SJCRH30 (cell line): Measurements from ENCODE around the gene DLAT. TPM values are rescaled to one million over a fixed set of nuclear protein-coding genes. Genes with fewer than 3 reads are reported as not detected.
"Not testable (repeated sequence)": the region's sequence is repeated elsewhere in the genome, so short reads cannot be mapped to it uniquely, and the experiment has no call there.

Experiments used
- DNase-seq, 2 experiments: peaks; one replicate each; pipeline ENCODE4 v3.0.0-alpha.2; 2015 to 2020
- H3K27ac ChIP-seq: fragments of 250-450 bp; sonication (Bioruptor Pico); 2 replicates; pipeline ENCODE4 v1.5.1; 2020; ENCODE audit warnings: mild to moderate bottlenecking, moderate library complexity
- H3K27me3 ChIP-seq: fragments of 250-450 bp; sonication (Bioruptor Pico); 2 replicates; pipeline ENCODE4 v1.5.1; 2020; ENCODE audit warnings: mild to moderate bottlenecking, moderate library complexity
- H3K36me3 ChIP-seq: fragments of 250-450 bp; sonication (Bioruptor Pico); 2 replicates; pipeline ENCODE4 v1.5.1; 2020; ENCODE audit warnings: mild to moderate bottlenecking, moderate library complexity
- H3K4me1 ChIP-seq: fragments of 250-450 bp; sonication (Bioruptor Pico); 2 replicates; pipeline ENCODE4 v1.5.1; 2020; ENCODE audit warnings: mild to moderate bottlenecking, moderate library complexity
- H3K4me3 ChIP-seq: fragments of 250-450 bp; sonication (Bioruptor Pico); 2 replicates; pipeline ENCODE4 v1.5.1; 2020; ENCODE audit warnings: mild to moderate bottlenecking, moderate library complexity
- H3K9me3 ChIP-seq: fragments of 250-450 bp; sonication (Bioruptor Pico); replicated peaks from 2 replicates; pipeline ENCODE4 v1.5.1; 2020; ENCODE audit warnings: mild to moderate bottlenecking, moderate library complexity
- total RNA-seq: library from RNA; depleted of rRNA; stranded (reverse); fragments of >200 nt; shearing (Covaris generic); gene quantifications from 2 replicates; pipeline ENCODE4 v1.2.3, GENCODE V29; 2014

The DLAT gene
- total RNA-seq, 1 experiment from 2014 or later: 52.3 TPM

GRCh38 chr11:112050721-112051120 lies 25.5 kb downstream of the DLAT start:
- Histone ChIP-seq H3K27ac (no peak overlapping the region), H3K4me1 (no peaks in the 10 kb centered on the region), H3K36me3 (peaks cover 41% of the 10 kb centered on the region), H3K27me3 (no peaks in the 10 kb centered on the region), H3K9me3 (no peaks in the 10 kb centered on the region), H3K4me3 (no peak overlapping the region)
- DNase-seq: no peak

DNA sequence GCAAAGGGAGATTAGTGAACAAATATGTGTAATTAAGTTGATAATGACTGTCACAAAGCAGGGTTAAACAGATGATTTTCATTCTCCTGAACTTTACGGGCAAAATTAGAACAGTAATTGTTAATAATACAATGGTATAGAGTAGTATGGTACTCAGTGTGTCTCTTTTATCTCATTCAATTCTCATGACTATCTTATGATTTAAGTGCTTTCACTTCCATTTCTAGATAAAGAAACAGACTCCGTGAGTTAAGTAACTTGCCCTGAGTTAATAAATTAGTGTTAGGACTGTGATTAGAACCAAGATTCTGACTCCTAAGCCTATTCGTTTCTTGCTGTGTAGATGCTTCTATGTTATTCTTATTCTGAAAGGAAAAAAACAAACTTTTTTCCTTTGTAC lies 26.6 kb downstream of the DLAT start:
- H3K4me1 ChIP-seq: no peaks in the 10 kb centered on the region
- H3K27me3 ChIP-seq: no peaks in the 10 kb centered on the region
- no peak overlapping the region for H3K27ac ChIP-seq
- no peak overlapping the region for H3K4me3 ChIP-seq
- DNase-seq: no peak
- peaks cover 40% of the 10 kb centered on the region for H3K36me3 ChIP-seq
- no peaks in the 10 kb centered on the region for H3K9me3 ChIP-seq

- H3K27me3 ChIP-seq: no peaks in the 10 kb centered on the region
- no peak overlapping the region for H3K27ac ChIP-seq
- H3K36me3 ChIP-seq: peaks cover 30% of the 10 kb centered on the region
- DNase-seq: no peak
- no peak overlapping the region for H3K4me3 ChIP-seq
- no peaks in the 10 kb centered on the region for H3K4me1 ChIP-seq
- no peaks in the 10 kb centered on the region for H3K9me3 ChIP-seq
Observed at GRCh38 chr11:112057170-112057569, 32.0 kb downstream of the DLAT start.

- Histone ChIP-seq H3K4me1 (no peaks in the 10 kb centered on the region), H3K27ac (no peak overlapping the region), H3K36me3 (peaks cover 30% of the 10 kb centered on the region), H3K4me3 (no peak overlapping the region), H3K27me3 (no peaks in the 10 kb centered on the region), H3K9me3 (no peaks in the 10 kb centered on the region)
- DNase-seq: no peak
Observed at GRCh38 chr11:112058103-112058502, 32.9 kb downstream of the DLAT start.

DNA sequence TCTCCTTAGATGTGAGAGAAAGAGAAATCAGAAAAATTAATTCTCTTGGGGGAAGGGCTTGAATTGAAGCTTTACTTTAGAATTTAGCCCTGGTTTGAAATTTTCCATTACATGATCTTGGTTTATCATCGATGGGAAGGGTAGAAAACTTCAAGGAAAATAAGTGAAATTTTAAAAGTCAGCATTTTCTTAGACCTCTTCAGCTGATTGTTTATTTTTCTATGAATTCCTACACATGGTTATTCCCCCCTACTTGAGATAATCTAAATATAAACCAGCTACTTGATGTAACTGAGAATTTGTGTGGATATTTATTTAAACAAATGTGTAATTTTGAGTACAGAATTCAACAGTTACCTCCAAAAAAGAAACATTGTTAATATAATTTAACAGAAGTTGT lies 37.7 kb downstream of the DLAT start:
- H3K4me3 ChIP-seq: no peak overlapping the region
- no peaks in the 10 kb centered on the region for H3K4me1 ChIP-seq
- no peaks in the 10 kb centered on the region for H3K27me3 ChIP-seq
- DNase-seq: no peak
- peaks cover 15% of the 10 kb centered on the region for H3K36me3 ChIP-seq
- no peaks in the 10 kb centered on the region for H3K9me3 ChIP-seq
- H3K27ac ChIP-seq: no peak overlapping the region

GRCh38 chr11:112073941-112074811 lies 49.0 kb downstream of the DLAT start, which contains the start of the genes NKAPD1 and PIH1D2:
NKAPD1 (plus strand) TSS chr11:112074299; CDS start chr11:112075575, 1,276 bp downstream.
PIH1D2 (minus strand) TSS chr11:112074017; CDS start chr11:112073174, 843 bp downstream.
- no peaks in the 10 kb centered on the region for H3K9me3 ChIP-seq
- H3K36me3 ChIP-seq: peaks cover 6% of the 10 kb centered on the region
- H3K27ac ChIP-seq: peak within 1 kb of the TSS; percentile 92
- H3K27me3 ChIP-seq: no peaks in the 10 kb centered on the region
- H3K4me1 ChIP-seq: no peaks in the 10 kb centered on the region
- peak within 1 kb of the TSS; percentile 93 for H3K4me3 ChIP-seq
- peak; percentile 70 to 77 for DNase-seq

DNA sequence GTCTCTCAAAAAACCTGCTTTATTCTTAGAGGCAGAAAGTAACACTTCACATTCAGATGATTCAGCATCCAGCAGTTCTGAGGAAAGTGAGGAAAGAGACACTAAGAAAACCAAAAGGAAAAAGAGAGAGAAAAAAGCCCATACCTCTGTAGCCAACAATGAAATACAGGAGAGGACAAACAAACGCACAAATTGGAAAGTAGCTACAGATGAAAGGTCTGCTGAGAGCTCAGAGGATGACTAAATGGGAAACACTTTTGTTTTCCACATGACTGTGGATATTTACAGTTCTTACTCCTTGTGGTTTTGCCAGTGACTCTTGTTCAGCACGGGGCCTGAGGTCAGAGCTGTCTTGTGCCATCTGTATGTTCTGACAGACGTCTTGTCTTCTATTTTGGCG lies 57.5 kb downstream of the DLAT start:
- Histone ChIP-seq H3K4me1 (peaks cover 7% of the 10 kb centered on the region; the same call in 1 of the 2 replicates), H3K27me3 (no peaks in the 10 kb centered on the region), H3K9me3 (no peaks in the 10 kb centered on the region), H3K36me3 (peaks cover 32% of the 10 kb centered on the region), H3K27ac (no peak overlapping the region), H3K4me3 (no peak overlapping the region)
- no peak for DNase-seq

- no peaks in the 10 kb centered on the region for H3K27me3 ChIP-seq
- H3K27ac ChIP-seq: peak overlapping the region; percentile 75
- peaks cover 7% of the 10 kb centered on the region; the same call in 1 of the 2 replicates for H3K4me1 ChIP-seq
- peaks cover 35% of the 10 kb centered on the region for H3K36me3 ChIP-seq
- H3K9me3 ChIP-seq: no peaks in the 10 kb centered on the region
- DNase-seq: peak in 1 of 2 experiments; percentile 28
- H3K4me3 ChIP-seq: peak overlapping the region; percentile 94
Observed at GRCh38 chr11:112085822-112086421, 60.7 kb downstream of the DLAT start.

DNA sequence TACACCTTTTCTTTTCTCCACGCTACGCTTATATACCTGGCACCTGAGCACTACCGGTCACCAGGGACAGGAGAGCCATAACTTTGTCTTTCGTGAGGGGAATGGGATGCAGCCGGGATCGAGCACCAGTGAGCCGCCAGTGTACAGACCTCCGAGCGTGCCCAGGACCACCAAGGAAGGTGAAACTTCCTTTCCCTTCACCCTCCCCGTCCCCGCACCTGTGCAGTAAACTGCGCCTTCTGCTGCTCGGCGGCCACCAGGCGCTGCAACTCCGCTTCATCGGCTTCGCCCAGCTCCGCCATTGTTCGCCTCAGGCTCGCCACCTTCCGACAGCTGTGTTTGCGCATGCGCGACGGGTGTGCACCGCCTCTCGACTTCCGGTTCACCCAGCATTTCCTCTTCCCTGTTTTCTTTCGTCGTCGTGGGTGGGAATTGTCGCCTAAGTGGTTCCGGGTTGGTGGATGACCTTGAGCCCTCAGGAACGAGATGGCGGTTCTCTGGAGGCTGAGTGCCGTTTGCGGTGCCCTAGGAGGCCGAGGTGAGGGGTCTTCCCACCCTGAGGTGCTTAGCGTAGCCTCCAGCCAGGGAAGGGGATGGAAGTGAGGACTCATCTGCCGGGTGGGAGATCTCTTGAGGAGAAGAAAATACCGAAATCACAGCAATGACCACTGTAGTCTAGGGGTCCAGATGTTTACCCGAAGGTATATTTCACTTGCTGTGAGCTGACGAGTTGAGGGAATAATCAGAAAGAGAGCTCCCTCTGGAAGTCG lies 61.4 kb downstream of the DLAT start, which contains the start of the genes SDHD and TIMM8B:
TSS of gene SDHD (plus strand) at position 452 of the 770 bp plus-strand sequence. CDS start at position 487, 35 bp downstream.
TSS of gene TIMM8B (minus strand) at position 335 of the 770 bp plus-strand sequence. CDS start at position 302, 33 bp downstream.
- no peaks in the 10 kb centered on the region for H3K27me3 ChIP-seq
- H3K27ac ChIP-seq: peak within 1 kb of the TSS; percentile 75
- no peaks in the 10 kb centered on the region for H3K9me3 ChIP-seq
- H3K4me1 ChIP-seq: peaks cover 7% of the 10 kb centered on the region; the same call in 1 of the 2 replicates
- H3K4me3 ChIP-seq: peak within 1 kb of the TSS; percentile 94
- H3K36me3 ChIP-seq: peaks cover 41% of the 10 kb centered on the region
- DNase-seq: peak; percentile 92 to 96

- Histone ChIP-seq H3K9me3 (no peaks in the 10 kb centered on the region), H3K4me3 (peak overlapping the region; percentile 94), H3K4me1 (peaks cover 7% of the 10 kb centered on the region; the same call in 1 of the 2 replicates), H3K36me3 (peaks cover 37% of the 10 kb centered on the region), H3K27ac (peak overlapping the region; percentile 75), H3K27me3 (no peaks in the 10 kb centered on the region)
- no peak for DNase-seq
Observed at GRCh38 chr11:112087212-112087611, 62.0 kb downstream of the DLAT start.

DNA sequence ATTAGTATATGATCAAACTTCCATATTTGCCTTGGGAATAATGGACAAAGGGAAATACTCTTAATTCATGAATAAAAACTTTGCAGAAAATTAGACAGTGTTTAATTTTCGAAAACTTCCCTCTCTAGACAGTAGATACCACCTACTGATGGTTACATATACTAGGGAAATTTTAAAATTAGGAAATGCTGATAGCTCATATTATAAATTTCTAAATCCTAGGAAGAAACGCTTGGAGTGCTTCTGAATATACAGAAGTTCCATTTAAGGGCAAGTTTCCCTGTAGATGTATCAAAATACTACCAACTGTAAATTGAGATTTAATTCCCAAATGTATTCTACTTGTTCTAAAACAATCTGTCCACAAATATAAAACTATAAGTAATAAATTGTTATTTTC lies 70.1 kb downstream of the DLAT start:
- not testable (repeated sequence) for H3K4me3 ChIP-seq, H3K27ac ChIP-seq, H3K9me3 ChIP-seq, H3K4me1 ChIP-seq, DNase-seq, H3K27me3 ChIP-seq
- peaks cover 22% of the 10 kb centered on the region for H3K36me3 ChIP-seq

DNA sequence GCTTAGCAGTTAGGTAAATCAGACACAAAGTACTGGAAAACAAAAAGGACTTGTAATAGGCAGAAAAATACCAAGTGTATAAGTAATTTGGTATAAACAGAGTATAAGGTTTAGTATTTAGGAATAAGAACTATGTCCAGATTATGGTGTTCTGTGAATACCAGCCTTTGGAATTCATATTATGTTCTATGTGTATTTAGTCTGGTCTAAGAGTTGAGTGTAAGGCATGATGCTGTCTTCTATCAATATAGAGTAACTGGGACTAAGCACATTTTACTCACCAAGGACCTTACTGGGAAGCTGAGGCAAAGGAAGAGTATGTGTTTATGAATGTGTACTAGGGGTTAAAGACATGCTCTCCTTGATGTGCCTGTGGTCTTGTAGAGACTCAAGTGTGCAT lies 71.0 kb downstream of the DLAT start:
- no peaks in the 10 kb centered on the region for H3K27me3 ChIP-seq
- H3K4me3 ChIP-seq: no peak overlapping the region
- H3K9me3 ChIP-seq: no peaks in the 10 kb centered on the region
- no peak overlapping the region for H3K27ac ChIP-seq
- DNase-seq: no peak
- H3K4me1 ChIP-seq: no peaks in the 10 kb centered on the region
- peaks cover 17% of the 10 kb centered on the region for H3K36me3 ChIP-seq

GRCh38 chr11:112097734-112098528 lies 72.7 kb downstream of the DLAT start:
- no peaks in the 10 kb centered on the region for H3K4me1 ChIP-seq
- no peak overlapping the region for H3K4me3 ChIP-seq
- no peaks in the 10 kb centered on the region for H3K27me3 ChIP-seq
- no peak overlapping the region for H3K27ac ChIP-seq
- no peaks in the 10 kb centered on the region for H3K9me3 ChIP-seq
- no peak for DNase-seq
- peaks cover 11% of the 10 kb centered on the region for H3K36me3 ChIP-seq

GRCh38 chr11:112100462-112100861 lies 75.3 kb downstream of the DLAT start:
- Histone ChIP-seq H3K36me3 (peaks cover 3% of the 10 kb centered on the region; the same call in 1 of the 2 replicates), H3K4me1 (no peaks in the 10 kb centered on the region), H3K4me3 (no peak overlapping the region), H3K27me3 (no peaks in the 10 kb centered on the region), H3K27ac (no peak overlapping the region), H3K9me3 (no peaks in the 10 kb centered on the region)
- no peak for DNase-seq
